ENCODE results near the gene GNA14. TPM values are rescaled to one million over a fixed set of nuclear protein-coding genes. Genes with fewer than 3 reads are reported as not detected.

Gene GNA14
- total RNA-seq, 1 donor from 2014 or later = not detected

DNA sequence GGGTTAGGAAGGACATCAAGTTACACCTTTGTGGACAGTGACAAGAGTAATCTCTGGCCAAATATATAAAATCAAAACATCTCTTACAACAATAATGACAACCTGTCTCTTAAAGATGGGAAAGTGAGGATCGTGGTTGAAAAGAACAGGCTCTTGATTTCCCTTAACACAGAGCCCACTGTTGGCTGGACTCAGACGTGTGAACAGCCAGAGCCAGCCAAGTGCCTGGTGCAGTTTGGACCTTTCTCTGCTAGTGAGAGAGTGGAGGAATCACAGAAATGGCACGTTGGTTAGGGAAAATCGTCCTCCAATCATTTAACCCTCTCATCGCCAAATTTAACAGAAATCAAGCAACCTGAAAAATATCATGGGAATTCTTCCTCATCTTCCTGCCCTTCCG, 131.3 kb downstream of the GNA14 start:
- H3K27me3 Mint-ChIP-seq = peaks cover 4% of the 10 kb centered on the region

DNA sequence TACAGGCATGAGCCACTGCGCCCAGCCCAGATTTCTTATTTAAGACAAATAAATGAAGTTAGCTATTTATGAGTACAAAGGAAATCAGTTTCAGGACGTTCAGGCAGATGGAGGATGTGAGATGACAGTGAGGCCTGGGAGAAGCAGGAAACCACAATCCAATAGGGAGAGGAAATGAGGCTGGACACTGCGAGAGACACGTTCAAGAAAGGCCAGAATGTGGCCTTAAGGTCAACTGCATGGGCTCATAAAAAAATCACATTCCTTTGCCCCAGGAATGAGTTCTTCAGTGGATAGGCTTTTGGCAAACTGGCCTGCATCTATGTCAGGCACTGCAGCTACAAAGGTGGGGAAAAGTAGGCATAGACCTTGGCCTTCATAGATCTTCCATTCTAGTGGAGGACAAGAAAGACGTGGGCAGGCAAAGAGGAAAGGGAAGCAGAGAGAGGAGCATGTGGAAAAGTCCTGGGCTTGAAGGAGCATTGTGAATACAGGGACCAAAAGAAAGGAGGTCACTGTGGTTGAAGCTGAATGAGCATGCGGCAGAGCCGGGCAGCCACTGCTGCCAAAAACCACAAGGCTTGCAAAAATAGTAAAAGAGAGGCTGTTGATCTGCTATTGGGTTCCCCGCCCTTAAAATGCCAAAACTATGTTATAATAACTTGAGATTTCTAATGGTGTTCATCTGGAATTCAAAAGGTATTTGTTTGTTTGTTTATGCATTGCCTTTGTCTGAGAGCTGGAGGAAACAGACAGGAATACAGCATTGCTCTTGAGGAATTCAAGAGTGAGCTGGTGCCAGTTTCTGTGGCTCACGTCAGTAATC, 133.0 kb downstream of the GNA14 start:
- no peaks in the 10 kb centered on the region for H3K36me3 Mint-ChIP-seq (ENCODE audit: low read depth)
- no peak overlapping the region for H3K4me3 Mint-ChIP-seq
- intact Hi-C loops (cut with micrococcal nuclease) = no loop called here
- DNase-seq = no peak
- peaks cover 2% of the 10 kb centered on the region for H3K4me1 Mint-ChIP-seq
- H3K27me3 Mint-ChIP-seq = peaks cover 2% of the 10 kb centered on the region
- no peak overlapping the region for H3K27ac Mint-ChIP-seq
- no peaks in the 10 kb centered on the region for H3K9me3 Mint-ChIP-seq

More for the DNA sequence above, 131.3 kb downstream of the GNA14 start:
- Mint-ChIP-seq H3K27ac (no peak overlapping the region), H3K9me3 (no peaks in the 10 kb centered on the region), H3K4me1 (peaks cover 2% of the 10 kb centered on the region), H3K36me3 (ENCODE audit: low read depth) (no peaks in the 10 kb centered on the region), H3K4me3 (no peak overlapping the region)
- intact Hi-C loops (cut with micrococcal nuclease) = no loop called here
- DNase-seq = no peak

DNA sequence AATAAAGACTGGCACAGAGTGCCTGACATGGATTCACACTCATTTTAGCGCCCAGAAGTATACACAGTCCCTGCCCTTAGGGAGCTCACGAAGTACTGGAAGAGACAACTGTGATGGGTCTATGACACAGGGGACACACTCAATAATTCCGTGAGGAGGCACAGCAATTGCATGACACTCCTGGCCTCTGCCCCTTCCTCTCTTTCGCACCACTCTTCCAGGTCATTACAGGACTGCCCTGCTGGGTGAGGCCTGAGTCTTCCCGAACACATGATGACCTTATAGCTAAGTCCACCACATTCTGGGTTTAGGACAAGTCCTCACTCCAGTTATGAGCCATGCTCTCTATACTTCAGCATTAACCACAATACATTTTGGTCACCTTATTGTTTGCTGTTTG, 134.7 kb downstream of the GNA14 start:
- H3K4me1 Mint-ChIP-seq = peaks cover 2% of the 10 kb centered on the region
- no peak for DNase-seq
- intact Hi-C loops (cut with micrococcal nuclease) = no loop called here
- H3K27me3 Mint-ChIP-seq = peaks cover 2% of the 10 kb centered on the region
- H3K9me3 Mint-ChIP-seq = no peaks in the 10 kb centered on the region
- no peak overlapping the region for H3K4me3 Mint-ChIP-seq
- no peaks in the 10 kb centered on the region for H3K36me3 Mint-ChIP-seq (ENCODE audit: low read depth)
- H3K27ac Mint-ChIP-seq = no peak overlapping the region

DNA sequence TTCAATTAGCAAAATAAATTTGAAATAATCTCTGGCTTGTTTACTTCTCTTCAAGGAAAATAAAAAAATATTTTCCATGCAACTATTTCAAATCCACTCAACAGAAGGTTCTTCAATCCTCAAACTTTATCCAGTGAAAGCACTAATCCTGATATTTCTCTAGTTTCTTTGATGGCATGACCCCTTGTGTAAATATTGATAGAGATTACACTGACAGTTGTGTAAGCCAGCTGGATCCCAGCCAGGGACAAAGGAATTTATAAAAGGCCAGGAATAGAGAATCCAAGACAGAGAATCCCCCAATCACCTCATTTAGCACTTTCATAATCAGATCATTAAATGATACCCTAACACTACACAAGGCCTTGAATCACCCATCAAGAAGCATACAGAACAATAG, 135.2 kb downstream of the GNA14 start:
- intact Hi-C loops (cut with micrococcal nuclease) = no loop called here
- no peaks in the 10 kb centered on the region for H3K9me3 Mint-ChIP-seq
- H3K27ac Mint-ChIP-seq = no peak overlapping the region
- peaks cover 2% of the 10 kb centered on the region for H3K27me3 Mint-ChIP-seq
- H3K4me3 Mint-ChIP-seq = no peak overlapping the region
- H3K4me1 Mint-ChIP-seq = peaks cover 2% of the 10 kb centered on the region
- no peaks in the 10 kb centered on the region for H3K36me3 Mint-ChIP-seq (ENCODE audit: low read depth)
- DNase-seq = no peak

DNA sequence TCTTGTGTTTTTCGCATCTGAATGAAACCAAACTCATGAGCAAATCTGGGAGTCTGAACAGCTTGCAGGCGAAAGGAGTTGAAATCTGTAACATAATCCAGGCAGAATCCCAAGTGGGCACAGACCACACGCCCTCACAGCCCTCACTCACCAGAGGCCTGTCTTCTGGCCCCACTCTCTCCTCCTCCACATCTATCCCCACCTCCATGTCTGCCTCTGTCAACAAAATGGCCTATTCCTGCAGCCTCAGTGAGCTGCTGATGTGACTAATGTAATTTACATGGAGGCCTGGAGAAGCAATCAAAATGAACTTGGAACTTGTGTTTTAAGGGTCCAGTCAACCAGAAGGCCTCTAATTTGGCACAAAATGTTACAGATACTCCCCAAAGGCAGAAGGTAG, 136.6 kb downstream of the GNA14 start:
- Mint-ChIP-seq H3K27me3 (peaks cover 2% of the 10 kb centered on the region), H3K4me1 (peaks cover 2% of the 10 kb centered on the region), H3K27ac (no peak overlapping the region), H3K9me3 (no peaks in the 10 kb centered on the region), H3K4me3 (no peak overlapping the region), H3K36me3 (ENCODE audit: low read depth) (no peaks in the 10 kb centered on the region)
- intact Hi-C loops (cut with micrococcal nuclease) = no loop called here
- no peak for DNase-seq

DNA sequence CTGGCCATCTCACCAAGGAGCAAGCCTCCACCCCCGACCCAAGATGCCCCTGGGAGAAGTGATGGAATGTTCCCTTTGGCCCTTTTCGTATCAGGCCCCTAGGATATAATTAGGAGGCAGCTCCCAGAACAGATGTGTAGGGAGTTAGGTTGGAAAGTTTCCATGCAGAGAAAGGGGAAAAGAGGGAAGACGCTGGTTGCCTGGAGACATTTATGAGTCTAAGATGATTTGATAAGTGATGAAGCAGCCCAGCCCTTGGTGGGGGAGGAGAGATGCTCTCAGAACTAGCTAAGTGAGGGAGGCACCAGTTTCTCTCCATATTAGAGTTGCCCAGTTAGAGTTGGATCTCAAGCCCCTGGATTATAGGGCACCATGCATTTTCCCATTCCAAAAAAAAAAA, 137.5 kb downstream of the GNA14 start:
- peaks cover 2% of the 10 kb centered on the region for H3K4me1 Mint-ChIP-seq
- H3K4me3 Mint-ChIP-seq = no peak overlapping the region
- no peaks in the 10 kb centered on the region for H3K36me3 Mint-ChIP-seq (ENCODE audit: low read depth)
- DNase-seq = no peak
- peaks cover 2% of the 10 kb centered on the region for H3K27me3 Mint-ChIP-seq
- intact Hi-C loops (cut with micrococcal nuclease) = no loop called here
- no peak overlapping the region for H3K27ac Mint-ChIP-seq
- H3K9me3 Mint-ChIP-seq = no peaks in the 10 kb centered on the region

DNA sequence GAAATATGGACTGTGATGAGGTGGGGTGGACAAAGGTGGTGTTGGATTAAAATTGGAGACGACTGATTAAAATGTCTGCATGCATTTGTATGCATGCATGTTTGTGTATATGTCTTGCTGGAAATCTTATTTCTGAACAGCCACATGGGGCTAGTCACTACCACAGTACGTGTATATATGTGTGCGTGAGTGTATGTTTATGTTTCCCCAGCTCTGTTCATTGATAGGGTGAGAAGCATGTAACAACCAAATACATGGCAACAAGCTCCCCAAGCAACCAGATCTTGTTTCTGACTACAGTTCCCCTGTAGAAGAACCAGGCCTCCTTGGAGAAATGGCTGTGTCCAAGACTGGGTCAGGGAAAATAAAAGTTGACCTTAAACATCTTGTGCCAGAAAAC, 139.7 kb downstream of the GNA14 start:
- no peak overlapping the region for H3K27ac Mint-ChIP-seq
- no peaks in the 10 kb centered on the region for H3K36me3 Mint-ChIP-seq (ENCODE audit: low read depth)
- H3K4me1 Mint-ChIP-seq = no peaks in the 10 kb centered on the region
- no peak for DNase-seq
- H3K4me3 Mint-ChIP-seq = no peak overlapping the region
- H3K9me3 Mint-ChIP-seq = no peaks in the 10 kb centered on the region
- intact Hi-C loops (cut with micrococcal nuclease) = no loop called here
- H3K27me3 Mint-ChIP-seq = no peaks in the 10 kb centered on the region

DNA sequence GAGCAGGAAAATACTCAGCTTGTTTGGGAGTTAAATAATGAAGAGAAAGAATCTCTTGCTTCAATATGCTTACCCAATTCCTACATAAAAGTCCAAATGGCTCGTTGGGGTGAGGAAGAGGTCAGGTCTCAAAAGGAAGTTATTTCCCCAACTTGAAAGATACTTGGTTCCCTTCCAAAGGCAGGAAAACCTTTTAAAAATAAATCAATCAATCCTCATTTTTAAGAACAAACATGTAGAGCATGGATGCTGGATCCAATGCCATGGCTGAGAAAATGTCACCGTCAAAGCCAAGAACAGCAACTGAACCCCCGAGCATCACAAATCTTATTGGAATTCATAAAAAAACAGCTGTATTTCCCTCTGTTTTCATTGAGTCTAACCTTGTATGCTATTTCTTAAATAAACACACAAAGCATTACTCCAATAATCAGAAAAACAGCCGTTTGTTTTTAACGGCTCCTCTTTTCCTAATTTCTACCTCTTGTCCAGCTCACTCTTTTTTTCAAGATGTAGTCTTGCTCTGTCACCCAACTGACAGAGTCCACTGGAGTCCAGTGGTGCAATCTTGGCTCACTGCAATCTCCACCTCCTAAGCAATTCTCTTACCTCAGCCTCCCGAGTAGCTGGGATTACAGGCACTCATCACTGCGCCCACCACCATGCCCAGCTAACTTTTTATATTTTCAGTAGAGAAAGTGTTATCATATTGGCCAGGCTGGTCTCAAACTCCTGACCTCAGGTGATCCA, 140.7 kb downstream of the GNA14 start:
- Mint-ChIP-seq H3K9me3 (no peaks in the 10 kb centered on the region), H3K27me3 (no peaks in the 10 kb centered on the region), H3K36me3 (ENCODE audit: low read depth) (no peaks in the 10 kb centered on the region), H3K4me1 (no peaks in the 10 kb centered on the region), H3K4me3 (no peak overlapping the region), H3K27ac (no peak overlapping the region)
- intact Hi-C loops (cut with micrococcal nuclease) = no loop called here
- no peak for DNase-seq

DNA sequence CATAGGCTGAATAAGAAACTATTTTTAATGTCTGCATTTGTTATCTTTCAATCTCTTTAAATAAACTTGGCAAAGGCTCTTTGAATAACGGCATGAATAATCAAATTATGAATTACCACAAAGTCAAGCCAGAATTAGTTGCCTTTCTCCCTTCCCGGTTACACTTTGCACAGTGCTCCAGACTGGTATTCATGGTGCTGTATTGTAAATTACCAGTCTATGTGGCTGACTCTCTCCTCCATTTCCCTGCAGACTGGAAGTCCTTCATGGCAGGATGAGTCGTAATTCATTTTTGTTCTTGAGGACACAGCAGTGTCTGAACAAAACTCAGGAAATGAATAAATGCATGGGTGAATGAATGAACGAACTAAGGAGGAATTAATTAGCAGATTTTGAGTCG, 142.9 kb downstream of the GNA14 start:
- no peaks in the 10 kb centered on the region for H3K9me3 Mint-ChIP-seq
- H3K36me3 Mint-ChIP-seq (ENCODE audit: low read depth) = no peaks in the 10 kb centered on the region
- intact Hi-C loops (cut with micrococcal nuclease) = no loop called here
- no peaks in the 10 kb centered on the region for H3K4me1 Mint-ChIP-seq
- DNase-seq = no peak
- H3K4me3 Mint-ChIP-seq = no peak overlapping the region
- no peak overlapping the region for H3K27ac Mint-ChIP-seq
- H3K27me3 Mint-ChIP-seq = no peaks in the 10 kb centered on the region

DNA sequence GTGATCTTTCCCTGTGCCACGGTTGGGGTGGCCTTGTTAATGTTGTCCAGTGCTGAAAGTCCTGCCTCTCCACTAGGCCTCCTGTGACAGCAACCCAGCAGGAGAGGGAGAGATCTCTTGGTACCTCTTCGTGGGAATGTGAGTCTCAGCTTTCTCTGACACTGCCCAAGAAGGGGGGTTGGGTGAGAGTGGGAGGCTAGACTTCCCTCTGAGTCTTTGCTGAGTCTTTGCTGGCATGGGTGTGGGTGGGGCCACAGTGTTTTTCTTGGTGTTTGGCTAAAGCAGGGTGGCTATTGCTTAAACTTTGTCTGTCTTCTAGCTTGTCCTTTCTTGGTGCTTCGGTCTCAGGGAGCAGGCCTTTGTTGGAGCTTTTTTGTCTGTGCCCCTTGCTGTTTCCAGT, 145.6 kb downstream of the GNA14 start:
- Mint-ChIP-seq H3K4me1 (no peaks in the 10 kb centered on the region), H3K27me3 (no peaks in the 10 kb centered on the region), H3K36me3 (ENCODE audit: low read depth) (no peaks in the 10 kb centered on the region), H3K4me3 (no peak overlapping the region), H3K9me3 (no peaks in the 10 kb centered on the region), H3K27ac (no peak overlapping the region)
- intact Hi-C loops (cut with micrococcal nuclease) = no loop called here
- DNase-seq = no peak

DNA sequence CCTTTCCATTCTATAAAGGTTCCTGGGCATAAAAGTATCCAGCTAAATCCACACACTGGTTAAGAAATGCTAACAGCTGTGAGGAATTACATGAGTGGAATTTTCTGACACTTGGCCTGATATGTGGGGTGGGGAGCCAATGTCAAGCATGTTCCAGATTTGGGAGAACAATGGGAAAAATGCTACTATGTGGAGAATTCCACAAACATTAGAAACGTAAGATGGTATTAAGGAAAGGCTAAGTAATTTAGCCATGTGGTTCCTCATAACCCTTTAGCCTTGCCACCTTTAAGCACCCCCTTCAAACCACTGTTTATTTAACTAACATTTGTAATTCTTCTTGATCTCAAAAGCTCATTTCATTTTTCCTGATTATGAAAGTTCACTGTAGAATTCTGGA, 149.2 kb downstream of the GNA14 start:
- Mint-ChIP-seq H3K9me3 (no peaks in the 10 kb centered on the region), H3K27me3 (peaks cover 8% of the 10 kb centered on the region), H3K4me3 (no peak overlapping the region), H3K27ac (no peak overlapping the region), H3K36me3 (ENCODE audit: low read depth) (no peaks in the 10 kb centered on the region), H3K4me1 (no peaks in the 10 kb centered on the region)
- intact Hi-C loops (cut with micrococcal nuclease) = no loop called here
- no peak for DNase-seq

DNA sequence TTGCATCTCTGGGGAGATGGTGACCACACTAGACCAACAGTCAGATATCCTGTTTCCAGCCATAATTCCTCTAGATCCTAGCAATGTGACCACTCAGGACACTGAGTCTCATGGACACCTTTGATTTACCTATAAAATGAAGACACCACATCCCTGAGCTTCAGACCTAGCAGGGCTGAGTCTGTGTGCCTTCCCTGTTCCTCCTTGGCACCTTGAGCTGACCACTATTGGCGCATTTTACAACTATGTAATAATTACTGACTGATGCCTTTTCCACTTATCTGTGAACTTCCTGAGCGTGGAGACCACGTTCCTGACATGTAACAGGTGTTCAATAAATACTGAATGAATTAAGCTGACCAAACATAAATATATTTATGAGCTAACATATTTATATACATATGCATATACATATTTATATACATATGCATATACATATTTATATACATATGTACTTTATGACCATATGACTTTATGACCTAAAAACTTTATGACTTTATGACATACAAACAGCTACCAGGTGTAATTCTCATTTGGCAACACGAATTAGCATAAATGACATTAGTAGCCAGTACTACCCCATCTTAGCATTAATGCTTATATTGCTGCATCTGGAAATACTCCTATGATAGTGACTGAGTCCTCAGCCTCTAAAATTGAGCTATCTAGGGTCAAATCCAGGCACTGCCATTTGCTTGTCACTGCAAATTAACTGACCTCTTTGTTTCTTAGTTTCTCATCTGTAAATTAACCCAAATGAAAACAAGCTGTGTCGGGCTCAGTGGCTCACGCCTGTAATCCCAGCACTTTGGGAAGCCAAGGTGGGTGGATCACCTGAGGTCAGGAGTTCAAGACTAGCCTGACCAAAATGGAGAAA, 150.6 kb downstream of the GNA14 start:
- no peaks in the 10 kb centered on the region for H3K36me3 Mint-ChIP-seq (ENCODE audit: low read depth)
- H3K27me3 Mint-ChIP-seq = peaks cover 10% of the 10 kb centered on the region
- H3K4me3 Mint-ChIP-seq = no peak overlapping the region
- no peak overlapping the region for H3K27ac Mint-ChIP-seq
- DNase-seq = no peak
- no peaks in the 10 kb centered on the region for H3K9me3 Mint-ChIP-seq
- intact Hi-C loops (cut with micrococcal nuclease) = no loop called here
- H3K4me1 Mint-ChIP-seq = no peaks in the 10 kb centered on the region

DNA sequence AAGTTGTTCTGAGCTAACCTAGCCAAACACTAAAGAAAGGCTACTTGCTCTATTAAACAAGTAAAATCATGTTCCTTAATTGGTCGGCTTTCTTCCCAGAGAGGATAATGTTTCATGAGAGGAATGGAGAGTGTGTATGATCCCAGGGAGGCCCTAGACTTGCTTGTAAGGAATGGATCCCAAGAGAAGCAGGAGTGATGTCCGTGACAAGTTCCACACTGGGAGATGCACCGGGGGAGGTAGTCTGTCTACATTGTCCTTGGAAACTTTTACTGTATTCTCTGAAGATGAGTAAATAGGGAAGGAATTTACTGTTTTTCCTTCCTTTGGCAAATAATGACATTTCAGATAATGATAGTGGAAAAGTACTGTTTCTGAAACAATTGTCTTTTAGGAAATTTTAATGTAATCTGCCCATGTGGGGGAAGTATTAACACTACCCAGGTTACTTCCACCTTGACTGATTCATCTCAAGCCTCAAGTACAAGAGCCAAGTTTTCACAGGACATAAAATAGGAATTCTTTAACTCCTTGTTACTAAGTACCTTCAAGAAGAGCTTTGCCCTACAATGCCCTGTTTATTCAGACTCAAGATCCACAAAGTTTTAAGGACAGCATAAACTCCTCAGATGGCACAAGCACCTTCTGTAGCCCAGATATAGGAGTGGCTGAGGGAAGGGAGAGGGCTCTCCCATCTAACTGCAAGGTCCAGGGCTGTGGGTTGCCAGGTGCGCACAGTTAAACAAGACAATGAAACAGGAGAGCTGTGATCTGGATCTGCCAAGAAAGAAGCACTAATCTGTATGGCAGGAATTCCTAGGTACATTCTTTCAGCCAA, 152.1 kb downstream of the GNA14 start:
- intact Hi-C loops (cut with micrococcal nuclease) = no loop called here
- H3K36me3 Mint-ChIP-seq (ENCODE audit: low read depth) = no peaks in the 10 kb centered on the region
- H3K4me1 Mint-ChIP-seq = no peaks in the 10 kb centered on the region
- no peak overlapping the region for H3K4me3 Mint-ChIP-seq
- no peak overlapping the region for H3K27ac Mint-ChIP-seq
- H3K27me3 Mint-ChIP-seq = peaks cover 10% of the 10 kb centered on the region
- H3K9me3 Mint-ChIP-seq = no peaks in the 10 kb centered on the region
- no peak for DNase-seq

Measured in activated CD4-positive, alpha-beta T cell treated with anti-CD3 and anti-CD28 coated beads, Interleukin-2, amount 10 ng/mL, durations not matched to agents 24 days and 14 days (primary cell).